Stimulated activated CD4-positive, alpha-beta T cell treated with anti-CD3 and anti-CD28 coated beads, Interleukin-12 subunit alpha, Interleukin-12 subunit beta, amount 100 ng/mL, for 4 hours (primary cell): ENCODE data around the gene N4BP3.
A peak's percentile ranks its signal among the peaks of the same experiment; 100 is the strongest.

ENCODE experiments used
- DNase-seq: peaks from one replicate; pipeline ENCODE4 v3.0.0-alpha.2; 2020

Gene N4BP3

GRCh38 chr5:178104492-178104891 lies 8.8 kb upstream of the N4BP3 start:
- no peak for DNase-seq

DNA sequence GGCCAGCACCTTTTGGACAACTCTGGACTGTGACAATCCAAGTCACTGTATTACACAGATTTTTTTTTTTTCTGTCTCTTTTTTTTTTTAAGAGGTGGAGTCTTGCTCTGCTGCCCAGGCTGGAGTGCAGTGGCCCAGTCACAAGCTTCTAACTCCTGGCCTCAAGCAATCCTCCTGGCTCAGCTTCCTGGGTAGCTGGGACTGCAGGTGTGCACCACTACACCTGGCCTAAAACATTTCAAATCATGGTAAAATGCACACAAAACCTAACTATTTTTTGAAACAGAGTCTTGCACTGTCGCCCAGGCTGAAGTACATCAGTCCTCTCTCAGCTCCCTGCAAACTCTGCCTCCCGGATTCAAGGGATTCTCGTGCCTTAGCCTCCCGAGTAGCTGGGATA lies 7.2 kb upstream of the N4BP3 start:
- no peak for DNase-seq

- DNase-seq, result no peak
Observed at GRCh38 chr5:178106556-178107239, 6.6 kb upstream of the N4BP3 start.

DNA sequence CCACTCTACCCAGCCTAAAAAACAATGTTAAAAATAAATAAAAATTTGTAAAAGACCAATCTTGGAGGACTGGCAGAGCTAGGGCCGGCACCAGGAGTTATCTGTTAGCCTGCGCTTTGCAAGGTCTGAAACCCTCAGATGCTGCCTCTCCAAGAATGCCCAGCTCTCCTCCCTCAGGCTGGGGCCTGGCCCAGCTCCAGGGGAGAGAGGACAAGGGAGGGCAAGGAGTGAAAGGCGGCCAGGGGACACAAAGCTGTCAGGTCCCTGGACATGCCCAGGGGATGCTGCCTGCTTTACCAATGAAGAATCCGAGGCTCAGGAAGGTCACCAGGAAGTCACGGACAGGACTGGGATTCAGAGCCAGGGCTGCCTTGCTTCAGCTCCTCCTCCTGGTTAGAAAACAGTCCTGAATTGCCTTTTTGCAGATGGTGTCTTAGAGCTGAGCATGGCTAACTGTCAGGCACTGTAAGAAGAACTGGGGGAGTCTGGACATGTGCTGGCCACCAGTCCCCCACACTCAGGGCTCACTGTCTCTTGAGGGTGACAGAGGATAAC lies 5.5 kb upstream of the N4BP3 start:
- DNase-seq, result no peak

GRCh38 chr5:178108446-178108845 lies 4.9 kb upstream of the N4BP3 start:
- no peak for DNase-seq

- no peak for DNase-seq
Observed at GRCh38 chr5:178108966-178109365, 4.4 kb upstream of the N4BP3 start.

DNA sequence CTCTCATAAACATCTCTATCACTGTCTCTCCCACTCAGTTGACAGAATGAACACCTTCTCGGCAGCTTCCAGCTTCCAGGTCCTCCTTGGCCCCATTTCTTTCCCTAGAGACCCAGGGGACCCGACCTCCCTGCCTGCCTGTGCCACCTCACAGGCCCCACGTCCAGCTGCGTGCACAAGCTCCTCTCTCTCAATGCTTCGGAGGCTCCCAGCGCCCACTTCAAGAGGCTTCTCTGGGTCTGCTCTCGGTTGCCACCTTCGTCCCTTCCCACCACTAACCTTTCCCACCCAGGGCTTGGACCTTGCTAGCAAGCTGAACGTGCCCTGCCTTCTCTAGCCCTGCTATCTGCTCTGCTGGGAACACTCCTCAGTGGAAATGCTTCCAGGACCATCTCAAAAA lies 2.8 kb upstream of the N4BP3 start:
- no peak for DNase-seq

DNA sequence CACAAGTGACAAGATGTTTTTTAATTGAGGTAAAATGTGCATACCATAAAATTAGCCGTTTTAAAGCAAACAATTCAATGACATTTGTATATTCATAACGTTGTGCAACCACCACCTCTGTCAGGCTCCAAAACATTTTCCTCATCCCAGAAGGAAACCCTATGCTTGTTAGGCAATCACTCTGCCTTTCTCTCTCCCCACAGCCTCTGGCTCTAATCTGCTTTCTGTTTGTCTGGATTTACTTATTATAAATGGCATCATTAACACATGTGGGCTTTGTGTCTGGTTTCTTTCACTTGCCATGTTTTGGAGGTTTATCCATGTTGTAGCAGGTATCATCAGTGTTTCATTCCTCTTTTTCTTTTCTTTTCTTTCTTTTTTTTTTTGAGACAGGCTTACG lies 1.4 kb upstream of the N4BP3 start:
- DNase-seq, result no peak

- DNase-seq, result no peak
Observed at GRCh38 chr5:178112545-178112944, 787 bp upstream of the N4BP3 start.

DNA sequence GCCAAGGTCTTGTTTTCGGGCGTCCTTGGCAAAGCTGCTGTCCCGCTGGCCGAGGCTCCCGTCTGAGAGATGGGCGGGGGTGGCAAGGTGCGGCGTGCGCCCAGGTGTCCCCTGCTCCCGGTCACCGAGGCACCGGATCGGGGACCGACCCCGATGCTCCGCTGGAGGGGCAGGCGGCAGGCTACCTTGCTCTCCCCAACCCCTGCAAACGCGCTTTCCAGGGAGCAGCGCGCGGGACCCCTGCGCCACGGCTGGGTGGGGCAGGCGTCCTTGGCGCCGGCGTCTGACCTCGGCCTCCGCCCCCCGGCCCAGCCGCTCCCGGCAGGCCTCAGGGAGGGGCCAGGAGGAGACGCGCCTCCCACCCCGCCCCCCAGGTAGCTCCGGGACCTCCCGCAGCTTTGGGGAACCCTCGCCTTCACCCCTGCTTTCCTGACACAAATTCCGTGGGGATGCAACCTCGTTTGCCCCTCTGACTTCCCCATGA lies 551 bp downstream of the N4BP3 start:
- peak; percentile 21 for DNase-seq

DNA sequence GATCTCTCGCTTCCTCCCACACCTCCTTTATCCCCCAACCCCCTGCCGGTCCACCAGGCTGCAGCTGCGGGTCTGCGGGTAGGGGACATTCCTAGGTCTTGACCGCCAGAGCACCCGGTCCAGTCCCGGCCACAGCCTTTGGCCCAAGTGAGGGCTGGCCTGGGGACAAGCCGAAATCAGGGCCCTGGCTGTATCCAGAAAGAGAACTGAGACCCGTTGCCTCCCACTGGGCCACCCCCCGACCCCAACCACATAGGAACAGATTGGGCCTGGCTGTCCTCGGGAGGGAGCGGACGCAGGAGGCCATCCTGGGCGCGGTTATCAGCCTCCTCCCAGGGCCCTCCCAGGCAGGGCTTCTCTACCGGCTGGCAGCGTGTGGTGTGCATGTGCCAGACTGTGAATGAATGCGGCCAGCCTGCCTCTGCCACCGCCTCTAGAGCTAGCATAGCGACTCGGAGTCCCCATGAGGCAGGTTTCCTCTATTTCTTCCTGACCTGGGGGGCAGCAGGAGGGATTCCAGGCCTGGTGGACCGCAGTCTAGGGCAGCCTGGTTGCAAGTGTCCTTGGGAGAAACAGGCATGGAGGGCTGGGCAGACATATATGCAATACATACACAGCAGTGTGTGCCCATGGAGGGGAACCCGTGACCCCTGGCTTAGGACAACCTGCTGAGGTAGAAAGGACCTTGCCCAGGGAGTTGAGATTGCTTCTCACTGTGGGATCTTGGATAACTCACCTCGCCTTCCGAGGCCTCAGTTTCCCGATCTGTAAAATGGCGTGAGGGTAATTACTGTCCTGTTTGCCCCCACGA lies 1.2 kb downstream of the N4BP3 start:
- DNase-seq, result peak; percentile 36

DNA sequence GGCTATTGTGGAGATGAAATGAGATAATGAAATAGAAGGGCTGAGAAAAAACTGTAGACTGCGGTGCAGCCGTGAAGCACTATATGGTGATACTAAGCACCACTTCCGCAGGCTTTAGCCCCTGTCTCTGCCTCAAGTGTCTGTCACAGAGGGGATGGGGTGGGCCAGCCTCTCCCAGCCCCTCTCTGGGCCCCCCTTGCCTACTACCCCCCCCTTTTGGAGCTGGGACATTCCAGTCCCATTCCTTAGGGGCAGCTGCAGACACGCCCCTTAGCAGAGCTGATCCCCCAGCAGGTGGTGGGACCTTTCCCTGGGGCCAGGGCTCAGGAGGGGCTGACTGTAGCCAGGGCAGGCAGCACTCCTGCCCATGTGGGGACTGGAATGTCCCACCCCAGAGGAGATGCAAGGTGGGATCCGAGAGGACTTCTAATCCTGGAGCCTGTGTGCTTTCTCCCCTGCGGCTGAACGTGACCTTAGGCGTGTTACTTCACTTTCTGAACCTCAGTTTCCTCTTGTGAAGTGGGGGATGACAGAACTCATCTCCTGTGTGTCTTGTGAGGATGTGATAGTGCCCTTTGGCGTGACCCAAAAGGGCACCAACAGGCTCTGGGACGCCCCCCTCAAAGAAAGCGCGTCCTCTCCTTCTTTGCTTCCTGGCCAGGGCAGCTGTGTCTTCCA lies 1.9 kb downstream of the N4BP3 start:
- no peak for DNase-seq

- no peak for DNase-seq
Observed at GRCh38 chr5:178115814-178116142, 2.4 kb downstream of the N4BP3 start.

DNA sequence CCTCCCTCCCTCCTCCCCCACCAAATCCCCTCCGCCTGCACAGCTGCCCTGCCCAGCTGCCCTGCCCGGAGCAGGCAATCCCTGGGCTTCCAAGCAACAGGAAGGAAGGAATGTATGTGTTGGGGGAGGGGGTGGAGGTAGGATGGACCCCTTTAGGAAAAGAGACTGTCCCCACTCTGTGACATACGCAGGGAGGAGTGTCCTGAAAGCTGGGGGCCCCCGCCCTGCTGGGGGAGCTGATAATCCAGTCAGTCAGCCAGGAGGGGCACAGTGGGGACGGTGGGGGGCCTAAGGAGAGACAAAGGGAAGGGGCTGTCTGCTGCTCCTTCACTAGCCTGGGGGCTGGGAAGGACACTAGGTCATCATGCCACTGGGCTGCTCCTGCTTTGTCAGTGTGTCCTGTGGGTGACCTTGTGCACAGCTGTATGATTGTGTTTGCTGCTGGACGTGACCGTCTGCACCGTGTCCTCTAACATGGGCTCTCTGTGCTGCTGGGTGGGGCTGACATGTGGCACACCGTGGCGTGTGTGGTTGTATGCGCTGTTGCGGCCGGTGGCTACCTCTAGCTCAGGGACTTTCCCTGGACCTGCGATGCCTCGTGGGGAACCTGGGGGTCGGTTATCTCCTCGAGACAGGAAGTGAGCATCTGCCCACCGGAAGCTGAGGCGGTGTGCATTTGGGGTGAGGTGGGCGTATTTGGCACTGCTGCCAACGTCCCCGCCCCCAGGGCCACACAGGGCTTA lies 3.0 kb downstream of the N4BP3 start:
- DNase-seq, result peak; percentile 36

GRCh38 chr5:178117923-178118701 lies 4.8 kb downstream of the N4BP3 start:
- DNase-seq, result no peak

GRCh38 chr5:178119915-178120606 lies 6.7 kb downstream of the N4BP3 start:
- DNase-seq, result no peak

- peak; percentile 69 for DNase-seq
Observed at GRCh38 chr5:178120607-178121357, 7.5 kb downstream of the N4BP3 start.

GRCh38 chr5:178121391-178122276 lies 8.3 kb downstream of the N4BP3 start:
- no peak for DNase-seq

GRCh38 chr5:178122346-178122745 lies 9.0 kb downstream of the N4BP3 start:
- no peak for DNase-seq
